IPS DF 19.7 (cell line): Measurements from ENCODE around the gene CCDC50.

Source experiments
- DNase-seq: peaks from one replicate; pipeline ENCODE4 v3.0.0-alpha.2; 2013; ENCODE audit warnings: low read depth, low spot score

Gene CCDC50

DNA sequence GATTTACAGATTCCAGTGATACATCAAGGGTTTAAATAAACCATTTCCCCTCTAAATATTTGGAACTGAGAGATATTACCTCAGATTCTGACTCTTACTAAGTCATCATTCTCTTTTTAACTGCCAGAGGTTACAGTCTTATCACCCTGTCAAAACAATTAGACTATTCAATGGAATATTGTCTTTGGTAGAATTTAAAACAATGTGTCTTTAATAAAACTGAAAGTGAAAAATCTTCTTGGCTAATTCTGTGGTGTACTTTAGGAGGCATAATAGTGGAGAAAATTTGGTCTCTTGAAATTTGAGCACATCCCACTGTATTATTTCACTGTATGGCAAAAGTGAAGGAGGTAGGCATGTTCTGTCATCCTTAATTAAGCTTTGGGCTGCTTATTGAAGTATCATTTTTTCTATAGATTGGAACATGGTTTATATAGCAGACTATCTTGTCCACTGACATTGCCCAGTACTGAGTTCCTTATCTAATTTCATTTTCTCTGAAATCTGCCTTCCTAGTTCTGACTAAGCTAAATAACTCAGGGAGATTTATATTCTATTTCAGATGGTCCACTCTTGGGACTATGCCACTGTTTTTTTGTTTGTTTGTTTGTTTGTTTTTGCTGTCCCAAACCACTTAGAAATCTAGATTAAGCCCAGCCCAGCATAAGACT lies 49.1 kb downstream of the CCDC50 start:
- DNase-seq: no peak

DNA sequence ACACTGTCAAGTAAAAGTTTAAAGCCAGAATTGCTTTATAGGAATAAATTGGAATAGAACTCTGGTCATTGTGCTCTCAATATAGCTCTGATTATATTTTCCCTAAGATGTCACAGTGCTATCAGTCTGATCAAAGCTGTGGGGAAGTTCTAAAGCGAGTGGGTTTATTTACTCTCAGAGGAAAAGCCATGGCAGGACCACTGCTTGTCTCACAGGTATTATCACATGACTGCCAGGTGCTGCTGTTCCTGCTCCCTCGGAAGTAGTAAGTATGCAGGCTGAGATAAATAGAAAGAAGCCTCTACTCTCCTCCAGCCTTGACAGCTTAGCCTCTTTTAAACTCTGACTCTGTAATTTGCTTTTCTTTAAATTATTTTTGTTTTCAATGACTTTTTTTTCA lies 50.3 kb downstream of the CCDC50 start:
- no peak for DNase-seq

DNA sequence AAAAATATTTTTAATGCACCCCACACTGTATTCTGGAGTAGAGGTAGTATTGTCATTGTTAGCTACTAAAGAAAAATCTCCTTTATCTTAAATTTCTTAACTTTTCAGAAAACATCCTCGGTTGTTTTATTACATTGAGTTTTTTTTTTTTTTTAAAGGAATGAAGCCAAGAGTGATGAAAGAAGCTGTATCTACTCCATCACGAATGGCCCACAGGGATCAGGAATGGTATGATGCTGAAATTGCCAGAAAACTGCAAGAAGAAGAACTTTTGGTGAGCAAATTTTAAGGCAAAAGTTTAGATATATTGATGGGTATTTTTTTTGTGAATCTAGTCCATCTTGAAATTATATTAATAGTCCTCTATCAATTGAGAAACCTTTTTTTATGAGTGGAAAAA lies 50.8 kb downstream of the CCDC50 start:
- no peak for DNase-seq

DNA sequence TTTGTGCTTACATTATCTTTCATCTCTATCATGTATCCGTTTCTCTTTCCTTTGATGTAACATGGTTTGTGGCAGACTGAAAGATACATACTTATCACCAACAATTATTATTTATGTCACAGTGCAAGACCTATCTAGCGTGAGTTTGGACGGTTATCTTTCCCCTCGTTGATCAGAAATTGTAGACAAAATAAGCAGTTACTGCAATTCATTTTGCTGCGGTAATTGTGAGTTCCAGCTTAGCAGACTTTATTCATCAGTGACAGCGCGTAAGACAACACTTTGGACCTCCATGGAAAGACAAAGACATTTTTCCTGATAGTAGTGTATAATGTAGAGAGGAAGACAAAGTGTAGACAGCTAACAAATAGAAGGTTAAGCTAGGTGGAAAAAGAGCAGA lies 52.1 kb downstream of the CCDC50 start:
- no peak for DNase-seq

DNA sequence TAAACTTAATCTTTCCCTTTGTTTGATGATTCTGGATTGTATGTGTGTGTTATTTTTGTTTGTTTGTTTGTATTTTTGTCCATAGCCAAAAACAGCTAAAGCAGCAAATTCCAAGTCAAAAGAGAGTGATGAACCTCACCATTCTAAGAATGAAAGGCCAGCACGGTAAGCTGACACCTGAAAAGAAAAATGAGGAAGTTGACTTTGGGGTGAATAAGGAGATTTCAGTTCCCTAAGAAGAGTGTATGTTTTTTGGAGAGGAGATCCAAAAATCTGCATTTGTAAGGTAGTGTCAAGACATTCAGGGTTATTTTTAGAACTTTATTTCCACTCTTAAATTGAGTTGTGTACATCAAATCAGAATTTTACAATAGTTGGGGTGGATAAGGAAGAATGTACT lies 53.5 kb downstream of the CCDC50 start:
- DNase-seq: no peak

DNA sequence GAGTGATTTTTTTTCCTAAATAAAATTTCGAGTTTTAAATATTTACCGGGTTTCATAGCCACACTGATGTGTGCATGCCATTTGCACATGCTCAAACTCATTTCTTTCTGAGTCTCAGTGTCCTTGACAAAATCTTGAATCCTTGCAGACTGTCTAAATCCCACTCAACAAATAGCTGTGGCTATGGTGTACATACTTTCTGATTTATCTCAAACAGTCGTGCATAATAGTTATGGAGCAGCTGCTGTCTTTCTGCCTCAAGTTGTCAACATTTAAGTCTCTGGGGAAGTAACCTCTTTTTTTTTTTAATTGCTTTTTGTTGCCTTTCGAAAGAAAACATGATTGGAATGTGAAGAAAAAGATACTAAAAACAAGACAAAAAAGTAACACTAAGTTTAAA lies 53.9 kb downstream of the CCDC50 start:
- DNase-seq: no peak

DNA sequence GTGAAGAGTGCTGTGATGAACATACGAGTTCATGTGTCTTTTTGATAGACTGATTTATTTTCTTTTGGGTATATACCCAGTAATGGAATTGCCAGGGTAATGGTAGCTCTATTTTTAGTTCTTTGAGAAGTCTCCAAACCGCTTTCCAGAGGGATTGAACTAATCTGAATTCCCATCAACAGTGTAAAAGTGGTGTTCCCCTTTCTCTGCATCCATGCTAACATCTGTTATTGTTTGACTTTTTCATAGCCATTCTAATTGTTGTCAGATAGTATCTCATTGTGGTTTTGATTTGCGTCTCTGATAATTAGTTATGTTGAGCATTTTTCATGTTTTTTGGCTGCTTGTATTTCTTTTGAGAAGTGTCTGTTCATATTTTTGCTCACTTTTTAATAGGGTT lies 55.9 kb downstream of the CCDC50 start:
- no peak for DNase-seq

DNA sequence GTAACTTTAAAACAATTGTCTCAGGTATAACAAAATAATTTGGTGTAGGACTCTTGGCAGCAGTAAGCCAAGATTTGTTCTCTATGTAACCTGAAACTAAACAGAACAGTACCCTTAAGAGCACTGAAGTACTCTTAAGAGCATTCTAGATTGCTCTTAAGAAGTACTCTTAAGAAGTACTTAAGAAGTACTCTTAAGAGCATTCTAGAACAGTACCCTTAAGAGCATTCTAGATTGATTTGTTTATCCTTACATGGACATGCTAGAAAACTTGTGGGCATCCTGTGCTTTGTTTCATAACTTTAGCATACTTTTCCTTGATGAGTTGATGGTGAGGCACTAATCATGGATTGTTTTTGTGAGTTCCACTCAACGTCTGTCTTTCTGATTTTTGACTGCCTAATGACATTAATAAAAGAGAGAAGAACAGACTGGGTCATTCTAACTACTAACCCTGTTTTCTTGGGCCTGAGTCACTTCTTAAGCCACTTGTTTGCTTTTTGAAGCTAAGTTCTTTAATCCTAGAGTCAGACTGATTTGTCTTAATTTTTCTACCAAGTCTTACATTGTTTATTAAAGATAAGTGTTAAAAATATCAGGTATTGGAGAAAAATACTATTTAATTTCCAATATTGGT lies 58.4 kb downstream of the CCDC50 start:
- no peak for DNase-seq

DNA sequence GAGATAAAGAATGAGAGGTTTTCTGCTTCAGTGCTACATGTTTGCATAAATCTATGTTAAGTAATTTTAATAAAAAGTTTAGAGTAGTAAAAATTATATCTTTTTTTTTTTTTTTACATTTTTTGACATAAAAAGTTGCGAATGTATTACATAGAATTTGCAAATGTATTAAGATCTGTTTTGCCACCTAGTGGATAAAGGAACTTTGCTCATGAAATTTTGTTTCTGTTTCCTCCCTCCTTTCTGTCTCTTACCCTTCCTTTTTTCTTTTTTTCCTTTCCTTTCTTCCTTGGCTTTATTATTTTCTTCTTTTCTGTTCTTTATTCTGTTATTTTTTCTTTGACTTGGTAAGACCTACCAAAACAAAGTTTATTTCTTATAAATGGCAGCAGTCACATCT lies 59.6 kb downstream of the CCDC50 start:
- DNase-seq: no peak

DNA sequence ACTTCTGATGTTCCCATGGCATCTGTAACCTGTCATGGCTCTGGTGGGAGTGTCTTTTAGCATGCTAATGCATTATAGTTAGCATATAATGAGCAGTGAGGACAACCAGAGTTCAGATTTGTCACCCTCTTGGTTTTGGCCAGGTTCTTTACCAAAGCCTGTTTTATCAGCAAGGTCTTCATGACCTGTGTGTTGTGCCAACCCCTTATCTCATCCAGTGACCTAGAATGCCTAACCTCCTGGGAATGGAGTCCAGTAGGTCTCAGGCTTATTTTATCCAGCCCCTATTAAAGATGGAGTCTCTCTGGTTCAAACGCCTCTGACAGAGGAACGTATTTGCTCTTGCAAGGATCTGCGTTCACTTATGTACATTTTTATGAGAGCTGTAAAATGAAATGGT lies 61.4 kb downstream of the CCDC50 start:
- no peak for DNase-seq

DNA sequence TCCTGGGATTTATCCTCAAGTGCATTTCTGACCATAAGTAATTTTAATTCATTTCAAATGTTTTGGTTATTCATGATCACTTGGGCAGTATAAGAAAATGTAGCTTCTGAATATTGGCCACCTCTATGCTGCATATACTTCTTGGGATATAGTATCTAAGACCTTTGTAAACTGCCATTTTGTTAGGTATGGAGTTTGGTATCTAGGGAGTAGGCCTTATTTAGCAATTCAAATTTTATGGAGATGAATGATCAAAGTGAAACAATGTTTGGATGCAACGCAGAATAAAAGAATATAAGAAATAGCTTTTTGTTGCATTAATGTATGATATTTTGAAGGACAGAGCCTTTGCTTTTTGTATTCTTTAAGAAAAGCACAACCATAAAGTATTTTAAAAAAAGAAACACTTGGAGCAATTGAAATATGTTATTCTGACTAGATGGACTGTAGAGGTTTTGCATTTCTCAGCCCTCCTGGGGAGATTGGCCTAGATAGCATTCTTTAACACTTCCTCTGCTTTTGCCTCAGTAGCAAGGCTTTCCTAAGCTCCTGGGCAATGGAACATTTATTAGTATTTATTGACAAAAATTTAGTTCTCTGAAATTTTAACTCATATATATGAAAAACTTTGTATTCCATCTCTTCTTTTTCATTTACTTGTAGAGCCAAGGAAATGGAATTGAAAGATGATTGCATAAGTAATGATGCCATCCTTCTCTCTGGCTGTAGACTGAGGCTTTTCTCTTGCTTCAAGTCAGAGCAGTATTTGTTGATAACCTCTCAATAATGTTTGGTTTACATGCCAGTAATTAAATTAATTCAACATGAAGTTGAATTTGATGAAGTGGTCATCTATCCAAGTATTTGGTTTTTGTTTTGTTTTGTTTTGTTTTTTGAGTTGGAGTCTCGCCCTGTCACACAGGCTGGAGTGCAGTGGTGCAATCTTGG lies 62.9 kb downstream of the CCDC50 start:
- no peak for DNase-seq

DNA sequence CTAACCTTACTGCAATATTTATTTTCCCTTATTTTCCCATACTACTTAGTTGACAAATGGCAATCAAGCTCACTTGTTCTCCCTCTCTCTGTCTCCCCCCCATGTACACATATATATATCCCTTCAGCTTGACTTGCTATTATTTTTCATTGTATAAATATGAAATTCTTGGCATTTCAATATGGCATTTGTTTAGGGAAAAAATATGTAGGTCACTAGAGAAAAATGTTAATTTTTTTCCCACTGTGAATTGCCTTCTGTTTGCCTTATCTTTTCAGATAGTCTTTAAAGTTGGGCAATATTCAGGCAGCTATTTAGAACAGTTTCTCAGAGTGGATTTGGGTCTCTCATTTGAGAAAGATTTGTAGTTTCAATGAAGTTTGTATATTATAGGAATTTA lies 64.0 kb downstream of the CCDC50 start:
- no peak for DNase-seq

DNA sequence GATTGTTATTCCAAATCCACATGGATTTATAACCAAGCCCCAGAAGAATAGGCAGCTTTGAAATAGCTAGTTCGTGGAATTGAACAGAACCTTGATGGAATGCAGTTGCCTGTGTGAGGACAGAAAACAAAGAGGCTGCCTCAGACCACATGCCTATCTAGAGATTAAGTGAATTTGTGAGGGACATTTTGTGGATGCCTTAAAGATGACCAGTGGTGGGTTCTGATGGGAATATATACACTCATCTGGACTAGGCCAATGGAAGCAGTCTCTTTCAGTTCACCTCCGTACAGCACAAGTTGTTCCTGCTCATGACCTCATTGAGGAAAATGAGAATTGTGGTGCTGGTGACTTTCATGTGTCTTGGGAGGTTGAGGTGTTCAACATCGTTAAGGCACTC lies 68.6 kb downstream of the CCDC50 start:
- no peak for DNase-seq

DNA sequence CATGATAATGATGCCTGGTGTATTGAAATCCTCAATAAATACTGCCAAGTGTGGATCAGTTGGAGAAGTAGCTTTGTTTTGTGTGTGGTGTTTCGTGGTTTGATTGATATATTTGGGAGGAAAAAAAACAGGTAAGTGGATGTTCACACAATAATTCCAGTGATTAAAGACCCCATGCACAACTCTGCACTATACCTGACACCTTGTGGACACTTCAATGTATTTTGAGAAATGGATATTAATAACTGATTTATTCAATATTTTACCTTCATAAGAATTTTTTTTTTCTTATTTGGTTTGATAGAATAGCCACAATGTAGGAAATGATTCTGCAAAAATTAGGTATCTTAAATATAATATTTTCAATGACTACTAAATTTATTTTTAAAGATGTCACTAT lies 69.4 kb downstream of the CCDC50 start:
- no peak for DNase-seq

DNA sequence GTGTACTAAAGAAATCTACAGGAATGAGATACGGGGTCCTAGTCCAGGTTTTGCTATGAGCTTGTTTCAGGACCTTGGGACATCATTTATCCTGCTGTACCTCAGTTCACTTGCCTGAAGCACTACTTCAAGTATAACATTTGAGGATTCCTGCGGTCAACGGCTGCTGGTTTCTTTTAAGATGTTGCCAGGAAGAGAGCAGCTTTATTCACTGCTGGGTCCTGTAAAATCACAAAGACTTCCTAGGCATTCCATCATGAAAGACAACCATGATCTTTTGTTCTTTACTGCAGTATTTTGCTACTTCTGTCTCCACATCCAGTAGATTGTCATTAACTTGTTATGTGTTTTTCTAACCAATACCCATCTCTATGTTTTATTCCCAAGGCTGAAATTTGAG lies 70.7 kb downstream of the CCDC50 start:
- no peak for DNase-seq

DNA sequence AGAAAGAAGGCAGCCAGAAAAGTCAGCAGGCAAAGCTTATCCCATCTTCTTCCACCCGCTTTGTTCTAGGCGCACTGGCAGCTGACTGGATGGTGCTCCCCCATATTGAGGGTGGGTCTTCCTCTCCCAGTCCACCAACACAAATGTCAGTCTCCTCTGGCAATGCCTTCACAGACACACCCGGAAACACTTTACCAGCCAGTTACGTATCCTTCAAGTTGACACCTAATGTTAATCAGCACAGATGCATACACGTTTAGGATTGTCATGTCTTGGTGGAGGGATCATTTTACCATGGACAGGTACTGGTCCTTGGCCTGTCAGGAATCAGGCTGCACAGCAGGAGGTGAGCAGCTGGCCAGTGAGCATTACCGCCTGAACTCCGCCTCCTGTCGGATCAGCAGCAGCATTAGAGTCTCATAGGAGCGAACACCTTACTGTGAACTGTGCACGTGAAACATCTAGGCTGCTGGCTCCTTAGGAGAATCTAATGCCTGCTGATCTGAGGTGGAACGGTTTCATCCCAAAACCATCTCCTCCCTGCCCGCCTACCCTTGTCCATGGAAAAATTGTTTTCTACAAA lies 72.7 kb downstream of the CCDC50 start:
- no peak for DNase-seq

DNA sequence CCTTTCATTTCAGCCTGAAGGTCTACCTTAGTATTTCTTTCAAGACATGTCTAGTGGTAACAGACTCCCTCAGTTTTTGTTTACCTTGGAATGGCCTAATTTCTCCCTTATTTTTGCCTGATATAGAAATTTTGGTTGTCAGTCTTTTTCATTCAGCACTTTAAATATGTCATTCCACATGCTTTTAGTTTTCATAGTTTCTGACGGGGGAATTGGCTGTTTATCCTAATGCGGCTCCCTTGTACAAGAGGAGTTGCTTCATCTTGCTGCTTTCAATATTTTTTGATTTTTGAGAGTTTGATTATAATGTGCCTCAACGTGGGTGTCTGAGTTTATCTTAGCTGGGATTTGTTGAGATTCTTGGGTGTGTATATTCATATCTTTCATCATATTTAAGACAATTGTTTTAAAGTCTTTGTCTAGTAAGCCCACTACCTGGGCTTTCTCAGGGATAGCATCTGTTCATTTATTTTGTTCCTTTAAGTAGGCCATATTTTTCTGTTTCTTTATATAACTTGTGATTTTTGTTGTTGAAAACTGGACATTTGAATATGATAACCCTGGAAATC lies 80.7 kb downstream of the CCDC50 start:
- DNase-seq: no peak

DNA sequence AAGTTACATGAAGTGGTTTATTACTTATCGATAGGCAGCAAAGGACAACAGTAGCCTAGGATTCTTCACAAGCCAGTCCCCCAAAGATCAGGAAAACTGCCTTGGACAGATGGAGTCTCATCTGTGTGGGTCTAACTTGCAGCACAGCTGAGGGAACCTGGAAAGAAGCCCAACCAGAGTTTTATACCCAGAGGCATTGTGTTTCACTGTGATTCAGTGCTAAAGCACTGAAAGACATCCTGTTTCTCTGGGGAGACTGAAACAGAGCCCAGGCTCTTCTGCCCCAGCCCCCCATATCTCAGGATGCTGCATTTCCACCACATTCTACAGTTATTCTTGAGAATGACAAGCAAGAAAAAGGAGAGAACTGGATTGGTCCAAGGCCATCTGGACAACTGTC lies 83.6 kb downstream of the CCDC50 start:
- DNase-seq: no peak

DNA sequence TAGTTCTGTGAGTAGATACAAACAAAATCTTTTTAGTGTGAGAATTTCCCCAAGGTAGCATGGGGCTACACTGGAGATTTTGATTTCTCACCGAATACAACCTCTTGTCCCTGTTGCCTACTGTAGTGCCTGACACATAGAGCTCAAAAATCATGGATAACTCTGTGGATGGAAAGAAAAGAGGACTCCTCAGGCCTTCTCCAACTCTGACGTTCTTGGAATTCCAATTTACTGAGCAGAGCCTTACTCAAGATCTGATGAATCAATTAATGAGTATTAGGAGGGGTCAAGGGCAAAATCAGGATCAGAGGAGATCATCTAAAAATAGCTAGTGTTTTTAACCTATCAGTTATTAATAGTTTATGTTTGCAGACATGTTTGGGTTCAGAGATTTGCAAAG lies 85.1 kb downstream of the CCDC50 start:
- no peak for DNase-seq

DNA sequence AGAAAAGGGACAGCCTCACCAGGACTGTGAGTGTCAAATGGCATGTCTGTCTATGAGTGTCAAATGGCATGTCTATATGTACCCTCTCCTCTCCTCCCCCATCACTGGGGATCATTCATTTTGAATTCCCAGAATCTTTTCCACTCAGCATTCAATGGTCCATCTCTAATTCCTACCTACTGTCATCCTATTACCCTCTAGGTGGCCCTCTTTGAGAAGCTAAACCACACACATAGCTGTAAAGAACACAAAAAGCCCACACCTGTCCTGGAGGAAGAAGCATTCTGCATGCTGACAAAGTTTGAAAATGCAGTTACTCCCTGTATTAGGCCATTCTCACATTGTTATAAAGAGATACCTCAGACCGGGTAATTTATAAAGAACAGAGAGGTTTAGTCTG lies 85.5 kb downstream of the CCDC50 start:
- DNase-seq: no peak

DNA sequence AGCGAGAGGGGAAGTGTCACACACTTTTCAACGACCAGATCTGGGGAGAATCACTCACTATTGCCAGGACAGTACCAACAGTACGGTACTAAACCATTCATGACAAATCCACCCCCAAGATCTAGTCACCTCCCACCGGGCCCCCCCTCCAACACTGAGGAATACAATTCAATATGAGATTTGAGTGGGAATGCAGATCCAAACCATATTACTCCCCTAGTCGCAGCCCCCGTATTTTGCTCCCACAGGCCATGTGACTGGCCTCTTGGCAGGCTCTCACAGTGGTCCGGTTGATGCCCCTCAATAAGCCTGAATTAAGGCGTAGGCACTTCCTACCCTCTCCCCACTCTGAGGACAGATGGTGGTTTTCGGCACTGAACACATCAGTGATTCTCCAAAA lies 86.4 kb downstream of the CCDC50 start:
- DNase-seq: no peak

DNA sequence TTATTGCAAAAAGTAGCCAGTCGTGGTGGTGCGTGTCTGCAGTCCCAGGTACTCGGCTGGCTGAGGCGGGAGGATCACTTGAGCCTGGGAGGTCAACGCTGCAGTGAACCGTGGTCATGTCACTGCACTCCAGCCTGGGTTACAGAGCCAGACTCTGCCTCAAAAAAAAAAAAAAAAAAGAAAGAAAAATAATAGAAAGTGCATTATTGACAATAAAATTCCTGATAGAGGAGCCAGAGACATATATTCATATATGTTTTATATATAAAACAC lies 88.2 kb downstream of the CCDC50 start:
- DNase-seq: no peak
